Progenitor cell of endocrine pancreas (in vitro differentiated cells): ENCODE results near the gene MINDY3. TPM values are rescaled to one million over a fixed set of nuclear protein-coding genes. Genes with fewer than 3 reads are reported as not detected.
A peak's percentile ranks its signal among the peaks of the same experiment; 100 is the strongest.
"Not testable (repeated sequence)": the region's sequence is repeated elsewhere in the genome, so short reads cannot be mapped to it uniquely, and the experiment has no call there.

ENCODE experiments used
- DNase-seq: peaks from one replicate; pipeline ENCODE4 v3.0.0; 2021; ENCODE audit warnings: low spot score; ENCODE audit not compliant: unreplicated experiment
- H3K27ac Mint-ChIP-seq: 2 replicates; pipeline ENCODE4 v1.8.0; 2021; ENCODE audit warnings: mild to moderate bottlenecking, moderate library complexity, mixed read lengths
- H3K27me3 Mint-ChIP-seq: 2 replicates; pipeline ENCODE4 v1.8.0; 2021; ENCODE audit warnings: mixed read lengths
- H3K36me3 Mint-ChIP-seq: 2 replicates; pipeline ENCODE4 v1.8.0; 2022; ENCODE audit warnings: mixed read lengths; ENCODE audit not compliant: insufficient read depth
- H3K4me1 Mint-ChIP-seq: 2 replicates; pipeline ENCODE4 v1.8.0; 2021; ENCODE audit warnings: low read depth, mixed read lengths
- H3K4me3 Mint-ChIP-seq: 2 replicates; pipeline ENCODE4 v1.8.0; 2021; ENCODE audit warnings: low read depth, mild to moderate bottlenecking, moderate library complexity, mixed read lengths
- H3K9me3 Mint-ChIP-seq: 2 replicates; pipeline ENCODE4 v1.8.0; 2021; ENCODE audit warnings: low read depth, mixed read lengths
- total RNA-seq: library from RNA; stranded (reverse); gene quantifications from 2 replicates; pipeline ENCODE4 v1.2.1, GENCODE V29; 2021
- TF ChIP-seq, protein P1 (sequence below): fragments of 200-600 bp; sonication (generic); IDR thresholded peaks from one replicate; pipeline ENCODE4 v1.5.0; 2021; ENCODE audit warnings: antibody characterized with exemption, mild to moderate bottlenecking; ENCODE audit not compliant: unreplicated experiment

The MINDY3 gene
- total RNA-seq, 1 donor from 2014 or later, result 26.2 TPM

DNA sequence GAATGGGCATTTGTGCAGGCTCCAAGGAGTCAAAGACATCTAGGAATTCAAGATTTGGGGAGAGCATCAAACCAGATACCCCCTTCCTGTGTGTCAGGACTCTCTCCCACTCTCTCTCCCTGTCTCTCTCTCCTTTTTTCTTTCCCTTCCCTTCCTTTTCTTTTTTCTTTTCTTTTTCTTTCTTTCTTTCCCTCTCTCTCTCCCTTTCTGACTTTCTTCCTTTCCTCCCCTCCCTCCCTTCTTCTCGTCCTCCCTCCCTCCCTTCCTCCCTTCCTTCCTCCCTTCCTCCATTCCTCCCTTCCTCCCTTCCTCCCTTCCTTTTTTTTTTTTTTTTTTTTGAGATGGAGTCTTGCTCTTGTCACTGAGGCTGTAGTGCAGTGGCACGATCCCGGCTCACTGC, 24.1 kb upstream of the MINDY3 start:
- DNase-seq, result no peak
- Mint-ChIP-seq H3K27ac (no peak overlapping the region), H3K9me3 (no peaks in the 10 kb centered on the region), H3K36me3 (no peaks in the 10 kb centered on the region), H3K27me3 (no peaks in the 10 kb centered on the region), H3K4me3 (no peak overlapping the region), H3K4me1 (peaks cover 5% of the 10 kb centered on the region)
- TF ChIP-seq, protein P1, sequence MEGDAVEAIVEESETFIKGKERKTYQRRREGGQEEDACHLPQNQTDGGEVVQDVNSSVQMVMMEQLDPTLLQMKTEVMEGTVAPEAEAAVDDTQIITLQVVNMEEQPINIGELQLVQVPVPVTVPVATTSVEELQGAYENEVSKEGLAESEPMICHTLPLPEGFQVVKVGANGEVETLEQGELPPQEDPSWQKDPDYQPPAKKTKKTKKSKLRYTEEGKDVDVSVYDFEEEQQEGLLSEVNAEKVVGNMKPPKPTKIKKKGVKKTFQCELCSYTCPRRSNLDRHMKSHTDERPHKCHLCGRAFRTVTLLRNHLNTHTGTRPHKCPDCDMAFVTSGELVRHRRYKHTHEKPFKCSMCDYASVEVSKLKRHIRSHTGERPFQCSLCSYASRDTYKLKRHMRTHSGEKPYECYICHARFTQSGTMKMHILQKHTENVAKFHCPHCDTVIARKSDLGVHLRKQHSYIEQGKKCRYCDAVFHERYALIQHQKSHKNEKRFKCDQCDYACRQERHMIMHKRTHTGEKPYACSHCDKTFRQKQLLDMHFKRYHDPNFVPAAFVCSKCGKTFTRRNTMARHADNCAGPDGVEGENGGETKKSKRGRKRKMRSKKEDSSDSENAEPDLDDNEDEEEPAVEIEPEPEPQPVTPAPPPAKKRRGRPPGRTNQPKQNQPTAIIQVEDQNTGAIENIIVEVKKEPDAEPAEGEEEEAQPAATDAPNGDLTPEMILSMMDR, result no peak

DNA sequence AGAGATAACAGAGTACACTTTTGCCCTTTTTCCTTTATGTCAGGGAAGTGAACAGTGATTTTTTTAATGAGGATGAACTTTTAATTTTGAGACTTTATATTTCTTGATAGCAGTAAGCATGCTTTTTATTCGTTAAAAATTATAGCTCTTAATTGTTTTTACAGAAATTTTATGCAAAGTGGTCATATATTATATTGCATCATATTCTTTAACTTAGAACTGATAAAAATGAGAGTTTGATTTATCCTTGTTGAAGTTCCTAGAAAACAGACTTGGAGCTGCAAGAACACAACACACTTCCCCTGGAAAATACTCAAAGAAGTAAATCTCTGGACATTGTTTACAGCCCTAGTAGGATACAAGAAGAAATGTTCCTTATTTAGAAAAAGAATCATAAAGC, 21.2 kb upstream of the MINDY3 start:
- Mint-ChIP-seq H3K27me3 (no peaks in the 10 kb centered on the region), H3K9me3 (no peaks in the 10 kb centered on the region), H3K4me1 (peaks cover 5% of the 10 kb centered on the region), H3K4me3 (no peak overlapping the region), H3K36me3 (no peaks in the 10 kb centered on the region), H3K27ac (no peak overlapping the region)
- DNase-seq, result no peak
- TF ChIP-seq, protein P1, result no peak

DNA sequence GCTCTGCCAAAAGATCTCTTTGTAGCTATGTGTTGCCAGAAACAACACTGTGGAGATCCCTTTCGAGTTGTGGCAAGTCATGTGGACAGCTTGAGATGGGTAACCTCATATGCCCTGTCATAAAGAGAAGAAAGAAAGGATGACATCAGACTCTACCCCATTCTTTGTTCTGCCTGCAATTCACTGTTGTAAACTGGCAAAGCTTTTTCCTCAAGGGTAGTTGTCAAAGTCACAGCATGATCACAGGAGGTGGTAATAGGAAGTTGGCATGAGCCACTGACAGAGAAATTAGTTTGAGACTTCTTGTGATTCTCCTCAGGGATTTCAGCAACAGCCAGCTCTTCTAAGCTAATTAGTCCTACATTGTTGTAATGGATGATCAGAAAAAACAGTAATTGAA, 19.4 kb upstream of the MINDY3 start:
- Mint-ChIP-seq H3K4me3 (no peak overlapping the region), H3K36me3 (no peaks in the 10 kb centered on the region), H3K27ac (no peak overlapping the region), H3K4me1 (peaks cover 5% of the 10 kb centered on the region), H3K27me3 (no peaks in the 10 kb centered on the region), H3K9me3 (no peaks in the 10 kb centered on the region)
- TF ChIP-seq, protein P1, result no peak
- no peak for DNase-seq

DNA sequence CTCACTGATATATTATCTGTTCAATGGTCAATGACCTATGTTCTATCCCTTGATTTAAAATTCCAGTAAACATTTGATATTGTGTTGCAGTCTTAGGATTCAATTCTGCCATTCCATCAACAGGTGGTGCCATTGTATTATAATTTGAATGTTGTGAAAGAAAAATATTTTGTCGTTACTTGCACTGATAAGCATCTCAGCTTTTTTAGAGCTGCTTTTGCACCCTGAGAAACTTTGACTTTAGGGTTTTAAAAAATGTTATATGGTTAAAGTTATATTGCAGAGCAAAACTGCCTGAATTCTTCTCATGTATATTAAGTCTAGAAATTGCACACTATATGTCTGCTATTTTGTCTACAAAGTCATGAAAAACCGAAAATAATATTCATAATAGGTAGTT, 18.8 kb upstream of the MINDY3 start:
- H3K4me3 Mint-ChIP-seq, result no peak overlapping the region
- peaks cover 3% of the 10 kb centered on the region for H3K9me3 Mint-ChIP-seq
- DNase-seq, result no peak
- H3K36me3 Mint-ChIP-seq, result no peaks in the 10 kb centered on the region
- H3K27ac Mint-ChIP-seq, result no peak overlapping the region
- H3K27me3 Mint-ChIP-seq, result no peaks in the 10 kb centered on the region
- peaks cover 5% of the 10 kb centered on the region for H3K4me1 Mint-ChIP-seq
- TF ChIP-seq, protein P1, result peak; percentile 83

DNA sequence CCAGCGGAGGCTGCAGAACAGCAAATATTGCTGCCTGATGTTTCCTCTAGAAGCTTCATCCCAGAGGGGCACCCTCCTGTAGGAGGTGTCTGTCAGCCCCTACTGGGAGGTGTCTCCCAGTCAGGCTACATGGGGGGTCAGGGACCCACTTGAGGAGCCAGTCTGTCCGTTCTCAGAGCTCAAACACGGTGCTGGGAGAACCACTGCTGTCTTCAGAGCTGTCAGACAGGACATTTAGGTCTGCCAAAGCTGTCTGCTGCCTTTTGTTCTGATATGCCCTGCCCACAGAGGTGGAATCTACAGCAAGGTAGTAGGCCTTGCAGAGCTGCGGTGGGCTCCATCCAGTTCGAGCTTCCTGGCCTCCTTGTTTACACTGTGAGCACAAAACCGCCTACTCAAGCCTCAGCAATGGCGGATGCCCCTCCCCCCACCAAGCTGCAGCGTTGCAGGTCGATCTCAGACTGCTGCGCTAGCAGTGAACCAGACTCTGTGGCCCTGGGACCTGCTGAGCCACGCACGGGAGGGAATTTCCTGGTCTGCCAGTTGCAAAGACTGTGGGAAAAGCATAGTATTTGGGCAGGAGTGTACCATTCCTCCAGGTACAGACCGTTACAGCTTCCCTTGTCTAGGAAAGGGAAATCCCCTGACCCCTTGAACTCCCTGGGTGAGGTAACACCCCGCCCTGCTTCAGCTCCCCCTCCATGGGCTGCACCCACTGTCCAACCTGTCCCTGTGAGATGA, 17.7 kb upstream of the MINDY3 start:
- TF ChIP-seq, protein P1, result no peak
- no peaks in the 10 kb centered on the region for H3K36me3 Mint-ChIP-seq
- H3K27ac Mint-ChIP-seq, result no peak overlapping the region
- no peak overlapping the region for H3K4me3 Mint-ChIP-seq
- no peaks in the 10 kb centered on the region for H3K27me3 Mint-ChIP-seq
- peaks cover 6% of the 10 kb centered on the region for H3K9me3 Mint-ChIP-seq
- no peak for DNase-seq
- H3K4me1 Mint-ChIP-seq, result peaks cover 5% of the 10 kb centered on the region

DNA sequence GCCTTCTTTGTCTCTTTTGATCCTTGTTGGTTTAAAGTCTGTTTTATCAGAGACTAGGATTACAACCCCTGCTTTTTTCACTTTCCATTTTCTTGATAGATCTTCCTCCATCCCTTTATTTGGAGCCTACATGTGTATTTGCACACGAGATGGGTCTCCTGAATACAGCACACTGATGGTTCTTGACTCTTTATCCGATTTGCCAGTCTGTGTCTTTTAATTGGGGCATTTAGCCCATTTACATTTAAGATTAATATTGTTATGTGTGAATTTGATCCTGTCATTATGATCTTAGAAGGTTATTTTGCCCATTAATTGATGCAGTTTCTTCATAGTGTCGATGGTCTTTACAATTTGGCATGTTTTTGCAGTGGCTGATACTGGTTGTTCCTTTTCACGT, 16.0 kb upstream of the MINDY3 start:
- H3K27me3 Mint-ChIP-seq, H3K4me1 Mint-ChIP-seq, H3K27ac Mint-ChIP-seq, DNase-seq, H3K36me3 Mint-ChIP-seq, H3K9me3 Mint-ChIP-seq, H3K4me3 Mint-ChIP-seq: not testable (repeated sequence)

DNA sequence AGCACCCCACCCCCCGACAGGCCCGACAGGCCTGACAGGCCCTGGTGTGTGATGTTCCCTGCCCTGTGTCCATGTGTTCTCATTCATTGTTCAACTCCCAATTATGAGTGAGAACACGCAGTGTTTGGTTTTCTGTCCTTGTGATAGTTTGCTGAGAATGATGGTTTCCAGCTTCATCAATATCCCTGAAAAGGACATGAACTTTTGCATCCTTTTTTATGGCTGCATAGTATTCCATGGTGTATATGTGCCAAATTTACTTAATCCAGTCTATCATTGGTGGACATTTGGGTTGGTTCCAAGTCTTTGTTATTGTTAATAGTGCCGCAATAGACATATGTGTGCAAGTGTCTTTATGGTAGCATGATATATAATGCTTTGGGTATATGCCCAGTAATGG, 12.3 kb upstream of the MINDY3 start:
- not testable (repeated sequence) for H3K36me3 Mint-ChIP-seq, H3K9me3 Mint-ChIP-seq, H3K4me3 Mint-ChIP-seq, H3K4me1 Mint-ChIP-seq, DNase-seq, H3K27ac Mint-ChIP-seq
- peaks cover 11% of the 10 kb centered on the region for H3K27me3 Mint-ChIP-seq
